Spleen (tissue), 7 donors: Measurements from ENCODE around the gene INSL3.

ENCODE experiments used
- CTCF ChIP-seq, 11 experiments: fragments of 200-600 bp in 7 of 11; fragments of 450-650 bp in 4 of 11; sonication (generic) in 4 of 11; IDR thresholded peaks in 8 of 11; conservative IDR thresholded peaks in 3 of 11; 1 replicate in 7 of 11; 2 replicates in 4 of 11; pipeline versions ENCODE4 v1.4.0 to v1.8.0; 2016 to 2021; ENCODE audit warnings: antibody characterized with exemption in 11 of 11, inconsistent platforms in 4 of 11, mild to moderate bottlenecking in 1 of 11
- POLR2A ChIP-seq, 3 donors: fragments of 450-650 bp; IDR thresholded peaks; one replicate each; pipeline ENCODE4 v1.5.1; 2017; ENCODE audit warnings: antibody characterized with exemption in 3 of 3, mild to moderate bottlenecking in 1 of 3
- POLR2AphosphoS5 ChIP-seq, 3 donors: sonication (generic); formaldehyde crosslinking; IDR thresholded peaks; one replicate each; pipeline ENCODE4 v1.5.1; 2017; ENCODE audit warnings: antibody characterized with exemption in 3 of 3
- donor health status: DM: no; HTN: no; CAD: no; lungs with moderate emphysema.
- donor health status: DM: no; HTN: no; CAD: no.
- donor health status: DM: no; HTN: no; CAD: no.

GRCh38 chr19:17788632-17789031 lies 32.7 kb downstream of the INSL3 start:
- no peak for TF ChIP-seq CTCF (IDR thresholded peaks at IDR 0.05 in 8 of 11, conservative IDR thresholded peaks at IDR 0.05 in 3 of 11)
- no peak for TF ChIP-seq POLR2AphosphoS5 (IDR thresholded peaks at IDR 0.05)
- no peak for TF ChIP-seq POLR2A (IDR thresholded peaks at IDR 0.05)
